GM12873 (cell line): ENCODE measurements around the gene GRHPR.

Experiments used
- CTCF ChIP-seq: IDR thresholded peaks from 2 replicates; pipeline ENCODE4 v1.5.1; 2012; ENCODE audit warnings: low read depth, mild to moderate bottlenecking, moderate library complexity, low read length, control low read depth; ENCODE audit not compliant: insufficient read depth; ENCODE audit errors: missing control alignments

Gene GRHPR

GRCh38 chr9:37386988-37387387 lies 35.5 kb upstream of the GRHPR start:
- TF ChIP-seq CTCF = no peak

DNA sequence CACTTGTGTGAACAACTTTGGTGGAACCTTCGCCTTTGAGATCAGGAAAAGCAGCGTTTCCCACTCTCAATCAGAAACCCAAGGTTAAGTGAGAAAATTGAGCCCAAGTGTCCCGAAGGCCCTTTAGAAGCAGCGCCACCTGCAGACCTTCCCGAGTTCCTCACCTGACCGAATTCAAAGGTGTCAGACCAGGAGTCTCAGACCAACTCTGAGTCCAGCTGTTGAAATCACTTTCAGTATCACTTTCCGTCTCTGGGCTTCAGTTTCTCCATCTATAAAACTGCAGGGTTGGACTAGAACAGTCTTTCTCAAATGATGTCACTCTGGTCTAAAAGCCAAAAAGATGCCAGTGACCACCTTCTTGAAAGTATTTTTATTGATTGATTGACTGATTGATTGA lies 31.7 kb upstream of the GRHPR start:
- TF ChIP-seq CTCF = peak; percentile 85

GRCh38 chr9:37392272-37392671 lies 30.2 kb upstream of the GRHPR start:
- TF ChIP-seq CTCF = no peak

GRCh38 chr9:37395229-37395628 lies 27.3 kb upstream of the GRHPR start:
- TF ChIP-seq CTCF = no peak

DNA sequence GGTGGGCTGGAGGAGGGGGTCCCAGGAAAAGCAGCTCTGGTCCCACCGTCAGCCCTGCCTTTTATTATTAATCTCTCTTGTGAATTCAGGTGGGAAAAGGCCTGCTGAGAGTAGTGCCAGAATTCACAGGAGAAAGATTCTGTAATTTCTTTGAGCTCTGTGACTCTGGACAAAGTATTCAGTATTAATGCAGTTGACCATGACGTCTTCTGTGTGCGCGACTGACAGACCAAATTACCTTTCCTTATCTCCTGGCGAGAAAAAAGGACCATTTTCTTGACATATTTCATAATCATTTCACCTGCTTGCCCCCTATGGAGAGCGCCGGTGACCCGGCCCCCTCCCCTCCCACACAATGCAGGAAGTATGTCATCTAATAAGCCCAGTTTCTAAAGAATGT lies 26.8 kb upstream of the GRHPR start:
- TF ChIP-seq CTCF = no peak

- no peak for TF ChIP-seq CTCF
Measured at GRCh38 chr9:37398464-37399025, 24.0 kb upstream of the GRHPR start.

DNA sequence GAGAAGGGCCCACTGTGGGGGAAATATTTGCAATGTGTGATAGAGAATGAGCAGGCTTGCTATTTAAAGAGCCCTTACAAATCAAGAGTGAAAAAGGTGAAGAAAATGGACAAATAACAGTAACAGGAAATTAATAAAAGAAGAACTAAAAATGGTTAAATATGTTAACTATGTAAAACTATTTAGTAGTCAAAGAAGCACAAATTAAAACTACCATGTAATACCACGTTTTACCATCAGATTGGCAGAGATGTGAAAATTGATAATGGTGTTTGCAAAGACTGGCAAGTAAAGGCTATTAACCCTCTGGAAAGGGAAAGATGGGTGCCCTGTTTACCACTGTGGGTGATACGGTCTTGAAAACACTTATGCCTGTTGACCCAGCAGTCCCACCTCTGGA lies 23.2 kb upstream of the GRHPR start:
- no peak for TF ChIP-seq CTCF
